ENCODE data around the gene PDE3A. TPM values are rescaled to one million over a fixed set of nuclear protein-coding genes. Genes with fewer than 3 reads are reported as not detected.

Gene PDE3A
- total and polyA plus RNA-seq, 4 donors, result 1.5 to 15.8 (median 3.4) TPM

GRCh38 chr12:20458011-20458410, 89.7 kb downstream of the PDE3A start:
- Histone ChIP-seq H3K36me3 (ENCODE audit: control insufficient read depth in 4 of 4, insufficient read depth in 4 of 4, low read length in 4 of 4) (no peaks in the 10 kb centered on the region), H3K4me3 (no peak overlapping the region), H3K4me1 (ENCODE audit: control insufficient read depth in 5 of 5, insufficient read depth in 5 of 5, low read length in 5 of 5) (peaks cover 0 to 19% (median 8%) of the 10 kb centered on the region in 5 donors), H3K27me3 (ENCODE audit: control insufficient read depth in 3 of 3, insufficient read depth in 3 of 3, low read length in 2 of 3) (no peaks in the 10 kb centered on the region), H3K9me3 (ENCODE audit: control insufficient read depth in 4 of 4, insufficient read depth in 3 of 4, low read length in 3 of 4) (no peaks in the 10 kb centered on the region), H3K27ac (ENCODE audit: low read depth in 1 of 2, low read length in 1 of 2) (peak overlapping the region in 1 of 2 donors; percentile 33), H3K9ac (ENCODE audit: insufficient read depth in 1 of 2, low read length in 2 of 2) (no peak overlapping the region)
- no peak for ATAC-seq (ENCODE audit: insufficient read depth, low FRiP score)
- DNase-seq, result no peak
- no peak for TF ChIP-seq CTCF (IDR thresholded peaks at IDR 0.05; ENCODE audit: control extremely low read depth, extremely low read depth)
- WGBS, 2 donors, result 88 to 97% methylated on average over 1 of the region's 1 CpG

GRCh38 chr12:20459920-20460319, 91.6 kb downstream of the PDE3A start:
- H3K27ac ChIP-seq (ENCODE audit: low read depth in 1 of 2, low read length in 1 of 2), result peak overlapping the region in 1 of 2 donors; percentile 17
- 79 to 90% methylated on average over 1 of the region's 1 CpG for whole genome bisulfite sequencing, 2 donors
- ATAC-seq (ENCODE audit: insufficient read depth, low FRiP score) (no peak), DNase-seq (no peak)
- no peaks in the 10 kb centered on the region for H3K27me3 ChIP-seq (ENCODE audit: control insufficient read depth in 3 of 3, insufficient read depth in 3 of 3, low read length in 2 of 3)
- H3K9ac ChIP-seq (ENCODE audit: insufficient read depth in 1 of 2, low read length in 2 of 2), result no peak overlapping the region
- no peak for TF ChIP-seq CTCF (IDR thresholded peaks at IDR 0.05; ENCODE audit: control extremely low read depth, extremely low read depth)
- H3K4me3 ChIP-seq, result no peak overlapping the region
- no peaks in the 10 kb centered on the region for H3K9me3 ChIP-seq (ENCODE audit: control insufficient read depth in 4 of 4, insufficient read depth in 3 of 4, low read length in 3 of 4)
- no peaks in the 10 kb centered on the region for H3K36me3 ChIP-seq (ENCODE audit: control insufficient read depth in 4 of 4, insufficient read depth in 4 of 4, low read length in 4 of 4)
- peaks cover 0 to 12% (median 7%) of the 10 kb centered on the region in 5 donors for H3K4me1 ChIP-seq (ENCODE audit: control insufficient read depth in 5 of 5, insufficient read depth in 5 of 5, low read length in 5 of 5)

- no peak for TF ChIP-seq CTCF (IDR thresholded peaks at IDR 0.05; ENCODE audit: control extremely low read depth, extremely low read depth)
- DNase-seq (no peak), ATAC-seq (ENCODE audit: insufficient read depth, low FRiP score) (no peak)
- no peak overlapping the region for H3K9ac ChIP-seq (ENCODE audit: insufficient read depth in 1 of 2, low read length in 2 of 2)
- no peaks in the 10 kb centered on the region for H3K27me3 ChIP-seq (ENCODE audit: control insufficient read depth in 3 of 3, insufficient read depth in 3 of 3, low read length in 2 of 3)
- no peaks in the 10 kb centered on the region for H3K9me3 ChIP-seq (ENCODE audit: control insufficient read depth in 4 of 4, insufficient read depth in 3 of 4, low read length in 3 of 4)
- peaks cover 0 to 7% (median 2%) of the 10 kb centered on the region in 5 donors for H3K4me1 ChIP-seq (ENCODE audit: control insufficient read depth in 5 of 5, insufficient read depth in 5 of 5, low read length in 5 of 5)
- H3K4me3 ChIP-seq, result no peak overlapping the region
- no peaks in the 10 kb centered on the region for H3K36me3 ChIP-seq (ENCODE audit: control insufficient read depth in 4 of 4, insufficient read depth in 4 of 4, low read length in 4 of 4)
- WGBS, 2 donors, result 70 to 86% methylated on average over 2 of the region's 2 CpGs
- H3K27ac ChIP-seq (ENCODE audit: low read depth in 1 of 2, low read length in 1 of 2), result no peak overlapping the region
Measured at GRCh38 chr12:20460956-20461355, 92.6 kb downstream of the PDE3A start.

- peaks cover 0 to 12% (median 2%) of the 10 kb centered on the region in 5 donors for H3K4me1 ChIP-seq (ENCODE audit: control insufficient read depth in 5 of 5, insufficient read depth in 5 of 5, low read length in 5 of 5)
- no peak overlapping the region for H3K4me3 ChIP-seq
- TF ChIP-seq CTCF (IDR thresholded peaks at IDR 0.05; ENCODE audit: control extremely low read depth, extremely low read depth), result peak; percentile 27
- H3K27ac ChIP-seq (ENCODE audit: low read depth in 1 of 2, low read length in 1 of 2), result no peak overlapping the region
- peak in 2 of 3 donors; percentile 63 to 66 for DNase-seq
- no peaks in the 10 kb centered on the region for H3K36me3 ChIP-seq (ENCODE audit: control insufficient read depth in 4 of 4, insufficient read depth in 4 of 4, low read length in 4 of 4)
- no peak overlapping the region for H3K9ac ChIP-seq (ENCODE audit: insufficient read depth in 1 of 2, low read length in 2 of 2)
- no peak for ATAC-seq (ENCODE audit: insufficient read depth, low FRiP score)
- WGBS, 2 donors, result 71 to 82% methylated on average over 2 of the region's 2 CpGs
- no peaks in the 10 kb centered on the region for H3K9me3 ChIP-seq (ENCODE audit: control insufficient read depth in 4 of 4, insufficient read depth in 3 of 4, low read length in 3 of 4)
- no peaks in the 10 kb centered on the region for H3K27me3 ChIP-seq (ENCODE audit: control insufficient read depth in 3 of 3, insufficient read depth in 3 of 3, low read length in 2 of 3)
Measured at GRCh38 chr12:20463913-20464524, 95.7 kb downstream of the PDE3A start.

Measured in lung (tissue), 12 donors.